ENCODE data around the gene ENPP4. TPM values are rescaled to one million over a fixed set of nuclear protein-coding genes. Genes with fewer than 3 reads are reported as not detected.

The ENPP4 gene
- total RNA-seq, 4 donors from 2014 or later: 14.3 to 24.0 (median 19.8) TPM

DNA sequence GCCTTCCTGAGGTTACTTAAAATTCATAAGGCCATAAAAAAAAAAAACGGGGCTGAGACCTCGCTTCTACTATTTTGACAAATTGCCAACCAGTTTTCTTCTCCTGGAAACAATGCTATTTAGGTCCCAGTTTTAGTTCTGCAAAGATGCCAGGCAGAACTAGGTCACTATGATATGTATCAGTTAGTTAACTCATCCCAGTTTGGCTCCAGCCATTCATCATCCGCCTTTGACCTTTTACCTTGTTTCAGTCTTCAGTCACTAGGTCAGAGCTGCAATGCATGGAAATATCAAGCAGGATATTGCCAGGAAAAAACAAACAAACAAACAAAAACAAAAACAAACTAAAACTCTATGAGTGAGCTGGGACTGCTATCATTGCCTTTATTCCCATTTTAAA is 29.8 kb upstream of the ENPP4 start:
- peaks cover 5% of the 10 kb centered on the region in 2 donors for H3K9me3 ChIP-seq
- in situ Hi-C loops (cut with MboI; ENCODE audit: low pct_ligation_motif_present in 1 of 4, low pct_unique_long_range_greater_than_20kb in 1 of 4, low sequenced_read_pairs in 3 of 4): loop anchor here (10.0 to 25.0 kb wide), 5 partner anchors 112 to 537 kb away; no protein-coding TSS in a partner anchor
- 52 to 60% methylated on average over 3 of the region's 3 CpGs for WGBS, 2 donors (ENCODE audit: low coverage in 1 of 2)
- H3K27me3 ChIP-seq: no peaks in the 10 kb centered on the region
- no peak overlapping the region for H3K4me3 ChIP-seq
- H3K36me3 ChIP-seq: no peaks in the 10 kb centered on the region
- H3K27ac ChIP-seq: no peak overlapping the region
- intact Hi-C loops (cut with DNase I; ENCODE audit: low total_unique reads): no loop called here
- no peak for TF ChIP-seq POLR2A (IDR thresholded peaks at IDR 0.05)
- no peak for TF ChIP-seq POLR2AphosphoS5 (IDR thresholded peaks at IDR 0.05)
- TF ChIP-seq CTCF (IDR thresholded peaks at IDR 0.05): no peak
- no peak for TF ChIP-seq EP300 (IDR thresholded peaks at IDR 0.05; ENCODE audit: low read depth)
- DNase-seq: no peak
- peaks cover 0 to 8% (median 7%) of the 10 kb centered on the region in 4 donors for H3K4me1 ChIP-seq

DNA sequence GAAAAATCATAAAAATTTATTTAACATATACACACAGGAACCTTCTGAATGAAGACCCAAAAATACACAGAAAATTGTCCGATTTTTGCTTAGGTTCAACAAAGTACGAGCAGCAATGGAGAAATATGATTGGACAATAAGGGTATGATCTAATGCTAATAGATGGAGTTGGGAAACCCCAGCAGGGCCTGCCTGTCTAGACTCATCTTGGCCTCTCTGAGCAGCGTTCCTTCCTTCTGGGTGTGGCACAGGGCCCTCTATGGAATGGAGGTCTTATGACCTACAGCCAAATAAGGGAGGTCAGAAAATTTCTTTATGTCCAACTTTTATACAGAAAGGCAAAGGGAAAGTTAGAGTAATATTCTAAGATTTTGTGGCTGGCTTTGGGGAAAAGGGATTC is 27.7 kb upstream of the ENPP4 start:
- in situ Hi-C loops (cut with MboI; ENCODE audit: low pct_ligation_motif_present in 1 of 4, low pct_unique_long_range_greater_than_20kb in 1 of 4, low sequenced_read_pairs in 3 of 4): no loop called here
- no peaks in the 10 kb centered on the region for H3K27me3 ChIP-seq
- no peak overlapping the region for H3K27ac ChIP-seq
- no peak for DNase-seq
- H3K4me1 ChIP-seq: peaks cover 0 to 8% (median 7%) of the 10 kb centered on the region in 4 donors
- intact Hi-C loops (cut with DNase I; ENCODE audit: low total_unique reads): no loop called here
- TF ChIP-seq POLR2AphosphoS5 (IDR thresholded peaks at IDR 0.05): no peak
- no peak for TF ChIP-seq POLR2A (IDR thresholded peaks at IDR 0.05)
- no peak for TF ChIP-seq EP300 (IDR thresholded peaks at IDR 0.05; ENCODE audit: low read depth)
- no peak for TF ChIP-seq CTCF (IDR thresholded peaks at IDR 0.05)
- 79 to 99% methylated on average over 3 of the region's 3 CpGs for WGBS, 2 donors (ENCODE audit: low coverage in 1 of 2)
- H3K9me3 ChIP-seq: peaks cover 3 to 4% of the 10 kb centered on the region in 2 donors
- H3K36me3 ChIP-seq: no peaks in the 10 kb centered on the region
- H3K4me3 ChIP-seq: no peak overlapping the region

DNA sequence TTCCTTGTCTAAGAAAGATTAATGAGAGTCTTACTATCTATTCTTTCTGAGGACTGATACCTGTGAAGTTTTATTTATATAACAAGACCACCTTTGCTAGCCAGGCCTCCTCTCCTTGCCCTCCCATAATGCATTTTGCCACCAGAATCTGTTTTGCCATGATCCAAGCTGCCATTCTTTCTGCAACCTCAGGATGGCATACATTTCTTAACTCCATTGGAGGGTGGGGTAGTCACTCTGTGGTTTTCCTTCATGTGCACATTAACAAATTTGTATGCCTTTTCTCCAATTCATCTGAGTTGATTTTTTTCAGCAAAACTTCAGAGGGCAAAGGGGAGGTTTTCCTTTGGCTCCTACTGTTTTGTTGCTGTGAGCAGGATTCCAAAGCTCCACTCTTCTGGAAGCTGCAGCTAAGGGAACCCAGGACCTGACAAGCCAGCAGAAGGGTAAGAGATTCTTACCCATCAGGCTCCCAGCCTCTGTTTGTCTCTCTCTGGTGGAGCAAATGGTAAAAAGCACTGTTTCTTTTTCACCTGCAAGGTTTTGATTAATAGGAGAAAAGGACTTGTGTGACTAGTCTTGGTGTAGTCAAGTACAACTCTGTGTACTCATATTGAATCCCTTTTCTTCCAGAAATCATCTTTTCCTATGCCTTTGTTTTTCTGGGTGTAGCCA is 26.2 kb upstream of the ENPP4 start:
- H3K27me3 ChIP-seq: no peaks in the 10 kb centered on the region
- peaks cover 5 to 10% of the 10 kb centered on the region in 2 donors for H3K9me3 ChIP-seq
- peaks cover 0 to 8% (median 3%) of the 10 kb centered on the region in 4 donors for H3K4me1 ChIP-seq
- no peak overlapping the region for H3K27ac ChIP-seq
- intact Hi-C loops (cut with DNase I; ENCODE audit: low total_unique reads): no loop called here
- H3K36me3 ChIP-seq: no peaks in the 10 kb centered on the region
- no peak overlapping the region for H3K4me3 ChIP-seq
- no peak for DNase-seq
- in situ Hi-C loops (cut with MboI; ENCODE audit: low pct_ligation_motif_present in 1 of 4, low pct_unique_long_range_greater_than_20kb in 1 of 4, low sequenced_read_pairs in 3 of 4): no loop called here
- TF ChIP-seq POLR2AphosphoS5 (IDR thresholded peaks at IDR 0.05) (no peak), POLR2A (IDR thresholded peaks at IDR 0.05) (no peak), EP300 (IDR thresholded peaks at IDR 0.05; ENCODE audit: low read depth) (no peak), CTCF (IDR thresholded peaks at IDR 0.05) (no peak)

DNA sequence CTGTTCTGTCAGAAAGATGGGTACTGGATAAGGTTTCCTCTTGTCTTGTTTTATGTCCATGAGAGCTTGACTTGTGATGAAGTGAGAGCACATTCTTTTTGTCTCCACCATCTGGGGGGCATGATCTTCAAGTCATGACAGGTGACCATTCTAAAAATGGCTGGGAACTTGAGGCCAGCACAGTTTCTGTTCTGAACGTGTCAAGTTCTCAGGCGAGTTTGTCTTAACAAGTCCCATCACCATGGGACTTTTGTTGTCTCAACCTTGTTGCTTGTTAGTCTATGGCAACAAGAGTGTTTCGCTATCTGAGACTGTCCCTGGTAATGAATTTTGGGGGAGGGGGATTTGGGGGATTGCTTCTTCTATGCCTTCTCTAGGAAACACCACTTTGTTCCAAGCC is 25.6 kb upstream of the ENPP4 start:
- DNase-seq: no peak
- H3K27ac ChIP-seq: no peak overlapping the region
- intact Hi-C loops (cut with DNase I; ENCODE audit: low total_unique reads) (no loop called here), in situ Hi-C loops (cut with MboI; ENCODE audit: low pct_ligation_motif_present in 1 of 4, low pct_unique_long_range_greater_than_20kb in 1 of 4, low sequenced_read_pairs in 3 of 4) (no loop called here)
- H3K4me1 ChIP-seq: peaks cover 0 to 4% (median 0%) of the 10 kb centered on the region in 4 donors
- peaks cover 5 to 10% of the 10 kb centered on the region in 2 donors for H3K9me3 ChIP-seq
- TF ChIP-seq CTCF (IDR thresholded peaks at IDR 0.05): no peak
- TF ChIP-seq POLR2AphosphoS5 (IDR thresholded peaks at IDR 0.05): no peak
- no peak for TF ChIP-seq POLR2A (IDR thresholded peaks at IDR 0.05)
- no peak for TF ChIP-seq EP300 (IDR thresholded peaks at IDR 0.05; ENCODE audit: low read depth)
- WGBS, 2 donors (ENCODE audit: low coverage in 1 of 2): 96% methylated on average over 3 of the region's 3 CpGs; no CpG with 5 or more reads in 1 of the 2 donors
- H3K36me3 ChIP-seq: no peaks in the 10 kb centered on the region
- H3K4me3 ChIP-seq: no peak overlapping the region
- H3K27me3 ChIP-seq: no peaks in the 10 kb centered on the region

All from transverse colon (tissue), 4 donors.